Muscle layer of duodenum (tissue), 2 donors: ENCODE measurements around the gene TFAP2B.

ENCODE experiments used
- H3K27ac ChIP-seq: one replicate; pipeline ENCODE4 v1.7.0; 2013; ENCODE audit warnings: mild to moderate bottlenecking, low read length
- H3K27me3 ChIP-seq: one replicate; pipeline ENCODE4 v1.7.0; 2013; ENCODE audit warnings: low read depth, mild to moderate bottlenecking, control low read depth, low read length
- H3K36me3 ChIP-seq, 2 donors: one replicate each; pipeline ENCODE4 v1.7.0; 2013; ENCODE audit warnings: low read length in 2 of 2, control low read depth in 1 of 2, mild to moderate bottlenecking in 1 of 2; ENCODE audit not compliant: insufficient read depth in 2 of 2, control insufficient read depth in 1 of 2
- H3K4me1 ChIP-seq, 2 donors: one replicate each; pipeline ENCODE4 v1.7.0; 2013; ENCODE audit warnings: low read length in 2 of 2, mild to moderate bottlenecking in 2 of 2, control low read depth in 1 of 2, moderate library complexity in 1 of 2; ENCODE audit not compliant: insufficient read depth in 2 of 2, control insufficient read depth in 1 of 2
- H3K4me3 ChIP-seq, 2 donors: one replicate each; pipeline ENCODE4 v1.7.0; 2013; ENCODE audit warnings: low read length in 2 of 2, low read depth in 1 of 2, mild to moderate bottlenecking in 1 of 2
- H3K9me3 ChIP-seq, 2 donors: one replicate each; pipeline ENCODE4 v1.7.0; 2013; ENCODE audit warnings: low read length in 2 of 2, control low read depth in 1 of 2, mild to moderate bottlenecking in 1 of 2; ENCODE audit not compliant: control insufficient read depth in 1 of 2
- donor health status: healthy.

TFAP2B gene

GRCh38 chr6:50849796-50850180 lies 31.1 kb downstream of the TFAP2B start:
- Histone ChIP-seq H3K27ac (no peak overlapping the region), H3K9me3 (no peaks in the 10 kb centered on the region), H3K4me1 (peaks cover 0 to 18% of the 10 kb centered on the region in 2 donors), H3K36me3 (no peaks in the 10 kb centered on the region), H3K27me3 (peaks cover 64% of the 10 kb centered on the region), H3K4me3 (peak overlapping the region in 1 of 2 donors; percentile 64)

- no peaks in the 10 kb centered on the region for H3K36me3 ChIP-seq
- peak overlapping the region in 1 of 2 donors; percentile 64 for H3K4me3 ChIP-seq
- H3K4me1 ChIP-seq = peaks cover 0 to 18% of the 10 kb centered on the region in 2 donors
- H3K27me3 ChIP-seq = peaks cover 59% of the 10 kb centered on the region
- no peak overlapping the region for H3K27ac ChIP-seq
- H3K9me3 ChIP-seq = no peaks in the 10 kb centered on the region
These were observed 31.8 kb downstream of the TFAP2B start for GRCh38 chr6:50850223-50851048.

GRCh38 chr6:50851049-50851845 lies 32.6 kb downstream of the TFAP2B start:
- Histone ChIP-seq H3K27me3 (peaks cover 51% of the 10 kb centered on the region), H3K4me1 (peaks cover 0 to 18% of the 10 kb centered on the region in 2 donors), H3K9me3 (no peaks in the 10 kb centered on the region), H3K27ac (no peak overlapping the region), H3K36me3 (no peaks in the 10 kb centered on the region), H3K4me3 (peak overlapping the region in 1 of 2 donors; percentile 64)

- Histone ChIP-seq H3K27me3 (peaks cover 30% of the 10 kb centered on the region), H3K9me3 (no peaks in the 10 kb centered on the region), H3K36me3 (no peaks in the 10 kb centered on the region), H3K4me1 (peaks cover 0 to 18% of the 10 kb centered on the region in 2 donors), H3K27ac (no peak overlapping the region), H3K4me3 (no peak overlapping the region)
These were observed 35.3 kb downstream of the TFAP2B start for GRCh38 chr6:50853939-50854338.

GRCh38 chr6:50861692-50862091 lies 43.0 kb downstream of the TFAP2B start:
- Histone ChIP-seq H3K27me3 (no peaks in the 10 kb centered on the region), H3K27ac (no peak overlapping the region), H3K9me3 (no peaks in the 10 kb centered on the region), H3K4me1 (no peaks in the 10 kb centered on the region), H3K36me3 (no peaks in the 10 kb centered on the region), H3K4me3 (no peak overlapping the region)

- Histone ChIP-seq H3K36me3 (no peaks in the 10 kb centered on the region), H3K9me3 (no peaks in the 10 kb centered on the region), H3K4me1 (no peaks in the 10 kb centered on the region), H3K27ac (no peak overlapping the region), H3K4me3 (no peak overlapping the region), H3K27me3 (no peaks in the 10 kb centered on the region)
These were observed 43.5 kb downstream of the TFAP2B start for GRCh38 chr6:50862176-50862575.

- H3K4me1 ChIP-seq = no peaks in the 10 kb centered on the region
- H3K9me3 ChIP-seq = no peaks in the 10 kb centered on the region
These were observed 45.9 kb downstream of the TFAP2B start for GRCh38 chr6:50864601-50865000.

GRCh38 chr6:50868466-50868865 lies 49.8 kb downstream of the TFAP2B start:
- Histone ChIP-seq H3K4me3 (no peak overlapping the region), H3K9me3 (no peaks in the 10 kb centered on the region), H3K27me3 (no peaks in the 10 kb centered on the region), H3K27ac (no peak overlapping the region), H3K36me3 (no peaks in the 10 kb centered on the region), H3K4me1 (no peaks in the 10 kb centered on the region)

More at GRCh38 chr6:50864601-50865000, 45.9 kb downstream of the TFAP2B start:
- H3K4me3 ChIP-seq = no peak overlapping the region
- no peaks in the 10 kb centered on the region for H3K27me3 ChIP-seq
- H3K36me3 ChIP-seq = no peaks in the 10 kb centered on the region
- no peak overlapping the region for H3K27ac ChIP-seq

- Histone ChIP-seq H3K4me1 (no peaks in the 10 kb centered on the region), H3K9me3 (no peaks in the 10 kb centered on the region), H3K27ac (no peak overlapping the region), H3K4me3 (no peak overlapping the region), H3K36me3 (no peaks in the 10 kb centered on the region), H3K27me3 (no peaks in the 10 kb centered on the region)
These were observed 54.5 kb downstream of the TFAP2B start for GRCh38 chr6:50873167-50873566.

- no peaks in the 10 kb centered on the region for H3K9me3 ChIP-seq
- no peaks in the 10 kb centered on the region for H3K36me3 ChIP-seq
- no peaks in the 10 kb centered on the region for H3K4me1 ChIP-seq
- H3K27me3 ChIP-seq = no peaks in the 10 kb centered on the region
- H3K4me3 ChIP-seq = no peak overlapping the region
- no peak overlapping the region for H3K27ac ChIP-seq
These were observed 65.7 kb downstream of the TFAP2B start for GRCh38 chr6:50884364-50884763.

- no peaks in the 10 kb centered on the region for H3K4me1 ChIP-seq
- H3K27me3 ChIP-seq = no peaks in the 10 kb centered on the region
- no peak overlapping the region for H3K4me3 ChIP-seq
- H3K9me3 ChIP-seq = no peaks in the 10 kb centered on the region
- H3K27ac ChIP-seq = no peak overlapping the region
- H3K36me3 ChIP-seq = no peaks in the 10 kb centered on the region
These were observed 68.4 kb downstream of the TFAP2B start for GRCh38 chr6:50887112-50887511.
